SKM-1 treated with dmso at 0.1 percent for 144 hours (cell line): ENCODE results near the gene DELE1.
A peak's percentile ranks its signal among the peaks of the same experiment; 100 is the strongest.

Experiments
- DNase-seq: peaks from one replicate; lab custom pipeline; 2025; ENCODE audit not compliant: unreplicated experiment; lab: John Stamatoyannopoulos, UW

The DELE1 gene, protein sequence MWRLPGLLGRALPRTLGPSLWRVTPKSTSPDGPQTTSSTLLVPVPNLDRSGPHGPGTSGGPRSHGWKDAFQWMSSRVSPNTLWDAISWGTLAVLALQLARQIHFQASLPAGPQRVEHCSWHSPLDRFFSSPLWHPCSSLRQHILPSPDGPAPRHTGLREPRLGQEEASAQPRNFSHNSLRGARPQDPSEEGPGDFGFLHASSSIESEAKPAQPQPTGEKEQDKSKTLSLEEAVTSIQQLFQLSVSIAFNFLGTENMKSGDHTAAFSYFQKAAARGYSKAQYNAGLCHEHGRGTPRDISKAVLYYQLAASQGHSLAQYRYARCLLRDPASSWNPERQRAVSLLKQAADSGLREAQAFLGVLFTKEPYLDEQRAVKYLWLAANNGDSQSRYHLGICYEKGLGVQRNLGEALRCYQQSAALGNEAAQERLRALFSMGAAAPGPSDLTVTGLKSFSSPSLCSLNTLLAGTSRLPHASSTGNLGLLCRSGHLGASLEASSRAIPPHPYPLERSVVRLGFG

DNA sequence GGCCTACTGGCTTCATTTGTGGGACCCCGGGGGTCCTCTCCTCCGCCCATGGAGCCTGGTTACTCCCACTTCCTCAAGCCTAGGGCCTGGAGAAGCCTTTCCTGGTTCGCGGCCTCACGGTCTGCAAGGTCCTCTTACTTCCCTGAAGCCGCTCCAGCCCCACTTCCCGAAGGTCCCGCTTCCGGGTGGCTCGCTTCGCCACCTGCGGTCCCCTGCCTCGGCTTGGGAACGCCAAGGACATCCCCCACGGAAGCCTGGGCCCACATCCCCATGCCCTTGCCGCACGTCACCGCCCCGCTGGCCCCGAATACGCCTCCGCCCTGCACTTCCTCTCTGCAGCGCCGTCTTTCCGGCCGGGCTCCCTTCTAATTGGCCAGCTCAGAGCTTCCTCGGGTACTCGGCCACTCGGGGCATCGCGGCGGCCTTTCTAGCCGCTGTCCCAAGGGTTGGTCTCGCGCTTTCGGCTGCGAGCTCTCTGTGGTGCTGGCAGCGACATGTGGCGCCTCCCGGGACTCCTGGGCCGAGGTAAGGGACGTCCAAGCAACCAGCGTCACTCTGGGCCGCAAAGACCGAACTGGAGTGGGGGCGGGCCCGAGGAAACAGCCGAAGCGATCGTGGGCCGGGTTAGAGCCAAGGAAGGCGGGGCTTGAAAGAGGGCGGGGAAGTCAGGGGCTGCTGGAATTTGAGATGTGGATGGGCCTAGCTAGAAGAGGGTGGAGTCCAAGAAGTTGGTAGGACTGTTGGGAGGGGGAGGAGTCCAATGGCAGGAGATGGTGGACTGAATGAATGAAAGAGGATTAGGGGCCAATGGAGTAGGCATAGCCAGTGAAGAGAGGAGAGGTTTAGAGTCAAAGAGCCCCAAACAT is at the start of gene DELE1:
Gene DELE1, plus strand, starts transcription at position 424 of the 866 bp plus-strand sequence. Its CDS starts 71 bp downstream, at position 495.
- peak; percentile 89 for DNase-seq

DNA sequence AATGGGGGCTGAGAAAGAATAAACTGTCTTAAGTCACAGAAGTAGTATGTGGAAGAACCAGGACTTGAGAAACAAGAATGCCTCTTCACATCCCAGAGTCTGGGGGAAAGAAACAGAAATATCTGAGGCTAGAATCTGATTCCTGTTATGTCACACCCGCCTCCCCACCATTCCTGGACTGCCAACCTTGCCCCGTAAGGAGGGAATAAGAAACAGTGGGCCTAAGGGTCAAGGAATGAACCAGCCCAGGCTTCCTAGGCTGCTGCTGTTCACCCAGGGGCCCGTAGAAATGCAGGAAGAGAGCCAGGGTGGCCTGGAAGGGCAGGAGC is 49.8 kb upstream of the DELE1 start:
- DNase-seq = no peak

DNA sequence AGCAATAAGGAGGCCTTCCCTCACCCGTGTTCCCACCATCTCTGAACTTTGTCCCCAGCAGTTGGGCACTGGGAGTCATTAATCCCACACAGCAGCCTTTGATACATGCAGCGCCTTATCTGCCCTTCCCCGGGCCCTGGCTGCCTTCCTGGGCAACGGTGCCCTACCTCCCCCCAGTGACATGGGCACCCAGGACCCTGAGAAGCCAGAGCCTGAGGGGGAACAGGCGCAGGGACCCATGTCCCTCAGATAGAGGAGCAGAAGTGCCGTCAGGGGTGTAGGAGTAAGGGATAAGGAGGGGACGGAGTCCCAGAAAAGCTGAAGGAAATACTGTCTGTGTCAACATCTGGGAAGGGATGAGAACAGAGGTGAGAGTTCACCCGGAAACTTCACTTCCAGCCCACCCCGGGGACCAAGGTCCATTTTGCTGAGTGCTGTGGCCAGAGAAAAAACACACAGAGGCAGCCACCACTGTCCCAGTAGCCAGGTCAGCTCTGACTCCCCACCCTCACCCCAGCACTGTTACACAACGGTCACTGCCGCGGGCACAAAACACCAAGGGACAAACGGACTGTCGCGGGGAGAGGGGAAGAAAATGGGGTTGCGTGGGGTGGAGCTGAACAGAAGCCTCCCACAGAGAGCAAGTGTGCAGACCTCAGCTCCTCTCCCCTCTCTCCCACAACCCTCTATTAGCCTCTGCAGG is 49.3 kb upstream of the DELE1 start:
- DNase-seq = no peak

DNA sequence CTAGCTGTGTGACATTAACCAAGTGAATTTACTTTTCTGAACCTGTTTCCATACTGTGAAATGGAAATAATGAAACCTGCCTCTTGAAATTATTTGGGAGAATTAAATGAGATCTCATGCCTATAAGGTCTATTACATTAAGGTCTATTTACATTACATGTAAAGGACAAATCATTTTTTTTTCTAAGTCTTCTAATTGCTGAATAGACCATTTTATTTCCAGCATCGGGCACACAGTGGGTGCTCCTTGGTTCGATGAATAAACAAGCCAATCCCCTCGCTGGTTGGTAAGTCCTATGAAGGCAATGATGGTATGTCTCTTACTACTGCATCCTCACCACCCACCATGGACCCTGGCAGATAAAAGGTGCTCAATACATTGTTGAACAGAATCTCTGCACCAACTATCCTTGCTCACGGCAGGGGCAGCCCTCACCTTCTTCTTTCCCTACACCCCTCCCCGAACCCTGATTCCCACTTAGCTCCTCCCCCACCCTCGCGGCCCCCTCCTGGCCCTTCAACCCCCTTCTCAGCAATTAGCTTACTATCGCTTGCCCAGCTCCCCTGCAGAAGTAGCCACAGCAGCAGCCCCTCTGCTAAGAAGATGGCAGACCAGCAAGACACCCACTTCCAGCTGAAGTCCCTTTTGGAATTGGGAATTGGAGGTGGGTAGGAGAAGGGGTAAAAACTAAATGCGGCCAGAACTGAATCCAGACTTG is 48.5 kb upstream of the DELE1 start:
- DNase-seq = no peak

DNA sequence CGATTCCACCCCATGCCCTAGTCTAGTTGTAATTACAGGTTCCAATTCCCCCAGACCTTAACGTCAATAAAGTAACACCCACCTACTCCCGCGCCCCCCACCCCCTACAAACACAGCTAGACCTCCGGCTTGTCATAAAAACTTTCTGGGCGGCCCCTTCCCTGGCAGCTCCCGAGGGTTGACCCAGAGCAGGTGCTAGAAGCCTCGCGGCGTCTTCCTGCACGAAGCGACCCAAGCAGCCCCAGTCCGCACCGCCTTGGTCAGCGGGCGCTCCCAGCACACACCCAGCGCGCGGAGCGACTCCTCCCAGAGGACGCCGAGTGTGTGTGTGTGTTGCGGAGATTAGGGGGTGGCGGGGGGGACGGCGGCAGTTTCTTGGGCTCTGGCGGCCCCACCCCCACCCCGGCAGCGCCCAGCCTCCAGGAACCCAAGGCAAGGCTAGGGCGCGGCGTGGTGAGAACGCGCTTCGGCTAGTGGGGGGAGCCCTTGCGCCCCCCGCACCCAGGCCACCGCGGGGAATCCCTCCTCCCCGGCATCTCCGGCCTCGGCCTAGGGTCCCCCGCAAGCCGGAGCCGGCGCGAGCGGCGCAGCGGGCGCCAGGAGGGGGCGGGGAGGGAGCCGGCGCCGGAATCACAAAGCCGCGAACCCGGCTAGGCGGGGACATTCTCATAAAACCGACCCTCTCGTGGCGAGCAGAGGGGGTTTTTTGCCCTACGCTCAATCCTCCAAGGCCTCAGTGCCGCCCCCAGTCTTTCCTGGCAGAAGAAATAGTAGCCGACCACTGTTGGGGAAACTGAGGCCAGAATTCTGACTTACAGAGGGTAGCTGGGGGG is 47.7 kb upstream of the DELE1 start:
- DNase-seq = no peak

DNA sequence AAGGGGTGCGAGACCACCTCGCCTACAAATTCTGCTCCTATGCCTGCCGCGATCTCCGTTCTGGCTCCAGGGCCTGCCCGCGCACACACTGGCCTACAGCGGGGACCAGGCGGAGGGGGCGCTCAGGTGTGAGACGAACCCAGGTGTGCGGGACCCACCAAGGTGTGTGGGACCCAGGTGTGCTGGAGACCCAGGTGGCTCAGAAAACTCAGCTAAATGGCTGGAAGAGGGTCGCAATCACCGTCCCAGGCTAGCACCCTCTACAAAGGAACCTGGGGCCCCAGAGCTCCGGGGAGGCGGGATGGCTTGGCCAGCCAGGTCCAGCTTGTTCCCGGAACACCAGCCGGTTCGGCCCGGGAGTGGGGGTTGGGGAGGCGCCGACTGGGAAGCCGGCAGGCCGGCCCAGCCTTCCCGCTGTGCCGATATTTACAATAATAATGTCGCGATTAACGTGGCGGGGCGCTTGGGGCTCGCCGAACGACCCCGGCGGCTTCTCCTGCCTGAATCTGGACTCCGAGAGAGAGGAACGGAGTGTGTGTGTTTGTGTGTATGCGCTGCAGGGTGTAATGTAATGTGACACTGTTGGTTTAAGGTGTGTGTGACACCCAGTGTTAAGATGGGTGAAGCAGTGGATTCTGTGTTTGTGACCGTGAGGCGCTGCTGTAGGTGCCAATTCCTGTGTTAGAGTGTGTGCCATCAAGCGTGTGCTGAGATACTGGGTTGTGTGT is 46.9 kb upstream of the DELE1 start:
- no peak for DNase-seq

DNA sequence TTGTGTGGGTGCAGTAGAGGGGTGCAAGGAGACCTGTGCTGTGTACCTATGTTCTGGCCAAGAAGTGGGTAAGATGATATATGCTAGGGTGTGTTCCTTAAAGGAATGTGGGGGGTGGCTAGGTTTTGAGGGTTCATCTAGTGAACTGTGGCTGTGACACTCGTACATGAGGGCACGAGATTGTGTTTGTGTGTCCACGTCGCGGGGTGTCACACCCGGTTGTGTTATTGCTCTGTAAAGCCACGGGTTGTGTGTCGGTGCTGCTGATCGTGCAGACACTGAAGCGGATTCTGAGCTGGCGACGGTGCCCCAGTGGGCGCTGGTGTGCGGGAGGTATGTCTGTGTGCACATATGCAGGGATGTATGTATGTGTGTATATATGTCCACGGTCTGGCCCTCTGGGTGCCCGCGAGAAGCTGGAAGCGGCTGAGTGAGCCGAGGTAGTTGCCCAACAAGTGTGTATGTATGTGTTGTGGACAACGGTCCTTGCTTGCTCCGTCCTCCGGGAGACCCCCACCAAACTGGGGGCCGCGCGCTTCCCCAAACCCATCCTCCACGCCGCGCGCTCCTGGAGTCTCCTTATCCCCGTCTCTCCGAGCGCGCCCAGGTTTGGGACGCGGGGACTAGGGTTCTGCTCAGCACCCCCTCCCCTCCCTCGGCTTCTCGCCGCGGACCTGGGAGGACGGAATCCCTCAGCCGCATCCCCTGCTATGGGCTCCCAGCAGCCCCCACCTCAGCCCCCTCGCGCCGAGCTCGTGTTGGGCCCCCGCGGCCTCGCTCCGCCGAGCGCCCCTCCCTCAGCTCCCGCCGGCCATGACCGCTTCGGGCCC is 46.1 kb upstream of the DELE1 start:
- DNase-seq = no peak

DNA sequence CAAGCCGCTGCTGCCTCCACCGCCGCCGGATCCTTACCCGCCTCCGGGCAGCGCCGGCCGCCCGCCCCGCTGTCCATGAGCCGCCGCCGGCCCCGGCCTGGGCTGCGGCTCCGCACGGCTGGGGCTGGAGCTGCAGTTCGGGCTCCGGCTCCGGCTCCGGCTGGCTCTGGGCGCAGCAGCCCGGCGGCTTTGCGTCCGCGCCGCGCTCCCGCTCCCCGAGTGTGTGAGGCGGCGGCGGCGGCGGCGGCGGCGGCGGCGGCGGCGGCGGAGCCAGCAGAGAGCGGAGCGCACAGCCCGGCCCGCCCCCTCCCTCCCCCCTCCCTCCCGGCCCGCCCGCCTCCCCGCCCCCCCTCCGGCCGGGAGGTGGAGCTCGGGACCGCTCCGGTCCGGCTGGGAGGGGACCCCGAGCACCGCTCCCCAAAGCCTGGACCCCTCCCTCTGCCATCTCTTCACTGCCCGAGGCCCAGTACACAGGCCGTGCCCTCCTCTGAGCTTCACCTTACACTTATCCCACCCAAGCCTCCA is 45.4 kb upstream of the DELE1 start, which contains the start of gene PCDH1:
Gene PCDH1, minus strand, starts transcription at position 225 of the 525 bp plus-strand sequence. Its CDS starts 148 bp downstream, at position 77.
- DNase-seq = no peak

DNA sequence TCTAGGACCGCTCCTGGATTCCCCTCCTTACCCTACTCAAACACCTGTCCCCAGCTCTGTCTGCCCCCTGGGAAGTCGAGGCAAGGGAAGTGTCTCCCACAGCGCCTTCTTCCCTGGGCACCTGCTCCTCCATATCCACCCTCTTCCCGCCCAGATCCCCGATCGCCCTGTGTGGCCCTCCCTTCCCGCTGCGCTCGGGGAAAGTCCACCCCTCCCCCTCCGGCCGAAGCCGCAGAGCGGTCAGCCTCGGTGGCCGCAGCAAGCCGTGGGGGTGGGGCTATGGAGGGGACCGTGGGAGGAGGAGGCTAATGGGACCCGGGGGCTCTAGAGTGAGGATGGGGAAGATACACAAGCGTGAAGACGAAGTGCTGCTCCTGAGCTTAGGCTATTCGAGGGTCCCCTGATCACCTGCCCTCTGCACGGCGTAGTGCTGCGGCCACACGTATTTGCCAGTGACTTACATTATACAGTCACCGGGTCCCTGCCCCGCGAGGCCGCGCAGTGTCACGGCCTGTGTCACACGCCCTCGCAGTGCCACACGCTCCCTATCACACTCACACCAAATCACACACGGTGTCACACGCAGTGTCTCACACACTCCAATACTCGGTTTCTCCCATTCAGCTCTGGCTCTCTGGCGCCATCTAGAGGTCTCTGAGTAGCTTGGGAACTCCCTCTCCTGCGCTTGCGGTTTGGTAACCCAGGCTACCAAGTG is 44.8 kb upstream of the DELE1 start:
- peak; percentile 72 for DNase-seq

DNA sequence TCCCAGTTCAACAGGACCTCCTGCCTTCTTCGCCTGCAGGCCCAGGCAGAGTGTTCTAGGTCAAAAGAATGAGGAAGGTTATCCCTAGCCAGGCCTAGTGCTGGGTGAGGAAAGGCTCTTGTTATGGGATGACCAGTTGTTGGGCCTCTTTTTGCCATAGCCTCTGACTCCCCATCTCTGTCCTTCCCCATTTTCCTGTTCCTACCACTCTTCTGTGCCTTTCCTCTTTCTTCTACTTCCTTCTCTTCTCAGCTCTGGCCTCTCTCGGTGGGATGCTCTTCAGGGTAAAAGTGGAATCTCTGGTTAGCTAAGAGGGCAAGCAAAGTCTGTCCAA is 44.3 kb upstream of the DELE1 start:
- DNase-seq = no peak

DNA sequence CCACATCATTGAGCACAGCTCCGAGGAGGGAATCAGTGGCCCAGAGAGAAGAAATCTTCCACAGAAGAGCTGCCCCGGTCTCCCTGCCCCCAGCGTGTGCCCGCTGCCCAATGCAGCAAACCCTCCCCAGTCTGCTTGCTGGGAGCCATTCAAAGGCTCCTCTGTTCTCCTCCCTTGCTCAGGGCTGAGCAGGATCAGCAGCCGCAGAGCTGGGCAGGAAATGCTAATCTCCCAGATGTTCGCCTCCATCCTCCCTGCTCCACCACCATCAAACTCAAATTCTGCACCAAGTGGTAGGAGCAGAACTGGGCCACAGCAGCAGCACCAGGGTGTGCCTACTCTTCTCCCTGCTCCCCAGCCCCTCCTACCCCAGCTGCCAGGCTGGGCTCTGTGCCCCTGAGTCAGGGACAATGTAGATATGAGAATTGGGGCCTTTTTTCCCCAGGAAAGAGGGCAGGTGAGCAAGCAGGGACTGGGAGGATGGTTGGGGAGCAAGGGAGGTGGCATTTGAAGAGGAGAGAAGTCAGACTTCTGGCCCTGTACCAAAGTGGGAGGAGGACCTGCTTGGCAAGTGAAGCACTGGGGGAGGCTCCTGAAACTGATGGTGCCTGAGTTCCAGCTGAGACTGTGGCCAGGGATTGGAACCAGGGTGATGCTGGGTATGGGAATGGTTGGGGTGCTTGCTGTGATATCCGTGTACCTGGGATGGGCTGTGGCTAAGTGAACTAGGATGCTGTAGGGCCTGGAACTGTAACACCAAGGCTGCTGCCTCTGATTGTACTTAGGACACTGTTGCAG is 43.5 kb upstream of the DELE1 start:
- DNase-seq = no peak

DNA sequence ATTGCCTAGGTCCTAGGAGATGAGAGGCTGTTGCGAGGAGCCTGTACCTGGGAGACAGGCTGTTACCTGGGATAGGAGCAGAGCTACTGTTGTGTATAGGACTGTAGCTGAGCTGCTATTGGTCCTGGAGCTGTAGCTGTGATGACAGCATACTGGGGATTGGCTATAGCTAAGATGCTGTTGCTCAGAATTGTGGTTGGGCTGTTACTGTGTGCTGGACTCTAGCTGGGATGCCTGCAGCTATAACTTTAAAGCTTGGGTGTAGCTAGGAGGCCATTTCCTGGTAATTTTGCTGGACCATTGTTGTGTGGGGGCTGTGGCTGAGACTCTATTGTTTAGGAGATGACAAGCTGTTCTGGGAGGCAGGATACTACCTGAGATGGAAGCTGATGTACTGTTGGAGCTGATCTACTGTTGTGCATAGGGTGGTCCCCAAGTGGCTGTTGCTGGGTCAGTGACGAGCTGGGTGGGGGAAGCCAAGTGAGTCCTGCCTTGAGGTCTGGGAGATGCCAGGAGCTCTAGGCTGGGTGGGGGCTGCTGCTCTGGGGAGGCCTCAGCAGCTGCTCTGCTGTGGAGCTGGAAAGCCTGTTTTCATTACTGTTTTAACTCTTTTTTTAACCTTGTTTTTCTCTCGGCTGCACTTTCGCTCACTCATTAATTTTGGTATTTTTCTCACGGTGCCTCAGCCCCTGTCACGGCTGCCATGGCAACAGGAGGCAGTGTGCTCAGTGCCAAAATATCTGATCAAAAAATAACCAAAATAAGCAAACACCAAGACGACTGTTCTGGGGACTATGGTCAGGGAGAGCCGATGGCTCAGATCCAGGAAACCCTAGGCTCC is 42.5 kb upstream of the DELE1 start:
- no peak for DNase-seq

DNA sequence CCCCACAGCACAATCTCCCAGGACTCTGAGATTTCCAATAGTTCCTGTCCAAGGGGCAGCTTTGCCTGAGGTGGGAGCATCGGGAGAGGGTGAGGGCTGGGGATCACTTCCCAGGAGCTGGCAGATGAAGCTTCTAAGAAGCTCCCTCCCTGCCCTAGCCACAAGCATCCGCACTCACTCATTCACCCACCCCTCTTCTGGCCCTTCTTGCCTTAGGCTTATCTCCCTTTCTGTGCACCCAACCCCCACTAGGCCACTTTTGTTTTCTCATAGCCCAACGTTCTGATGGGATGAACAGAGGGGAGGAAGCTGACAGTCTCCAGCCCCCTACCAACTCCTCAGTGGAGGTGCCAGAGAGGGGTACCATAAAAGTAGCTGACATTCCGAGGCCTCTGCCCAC is 41.8 kb upstream of the DELE1 start:
- no peak for DNase-seq

DNA sequence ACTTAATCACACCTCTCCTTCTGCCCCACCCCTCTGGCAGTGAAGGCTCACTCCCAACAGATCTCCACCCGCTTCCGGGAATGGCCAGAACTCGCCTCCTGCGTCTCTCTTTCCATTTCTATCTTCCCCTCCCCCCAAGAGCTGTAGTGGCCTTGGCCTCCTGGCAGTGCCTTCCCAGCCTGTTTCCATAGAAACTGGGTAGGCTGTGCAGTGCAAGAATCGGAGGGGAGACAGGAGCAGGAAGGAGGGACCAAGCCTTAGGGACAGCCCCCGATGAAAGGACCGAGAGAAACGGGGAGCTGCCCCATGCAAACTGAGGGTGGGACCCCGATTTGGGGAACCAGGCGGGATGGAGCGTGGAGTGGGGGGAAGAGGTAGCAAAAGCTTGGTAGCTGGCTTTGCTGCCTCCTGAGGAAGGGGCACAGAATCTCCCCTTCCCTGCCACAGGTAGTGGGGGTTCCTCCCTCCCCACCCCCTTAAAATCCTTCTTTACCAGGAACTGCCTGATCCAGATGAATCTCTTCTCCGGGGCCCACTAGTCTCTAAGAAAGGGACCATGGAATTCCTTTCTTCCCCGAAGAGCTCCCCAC is 41.0 kb upstream of the DELE1 start:
- no peak for DNase-seq

DNA sequence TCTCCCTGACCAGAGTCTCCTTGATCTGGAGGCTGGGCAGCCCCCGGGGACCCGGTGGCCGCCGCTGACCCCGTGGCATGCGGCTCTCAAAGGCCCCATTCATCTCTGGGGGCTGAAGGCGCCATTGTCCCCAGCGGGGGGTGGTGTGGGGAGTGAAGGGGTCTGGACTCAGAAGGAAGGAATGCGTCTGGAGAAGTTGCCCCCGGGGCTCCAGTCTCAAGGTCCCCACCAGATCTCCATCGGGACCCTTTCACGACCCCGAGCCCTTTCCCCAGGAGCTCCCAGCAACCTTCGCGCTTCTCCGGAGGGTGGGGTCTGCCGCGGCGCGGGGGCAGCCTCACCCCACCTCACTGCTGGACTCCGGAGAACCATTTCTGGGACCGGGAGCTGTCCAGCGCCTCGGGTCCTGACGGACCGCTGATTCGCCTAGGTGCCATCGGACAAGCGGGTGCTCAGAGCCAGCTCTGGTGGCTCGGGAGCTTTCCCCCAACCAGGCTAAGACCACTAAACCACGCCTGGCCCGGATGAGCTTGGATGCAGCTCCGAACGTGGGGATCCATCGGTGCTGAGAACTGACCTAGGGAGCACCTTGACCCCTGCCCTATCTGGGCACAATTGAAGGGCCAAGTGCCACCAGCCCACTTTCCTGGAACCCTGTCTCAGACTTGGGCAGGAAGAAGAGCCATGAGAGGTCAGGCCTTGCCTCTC is 40.3 kb upstream of the DELE1 start:
- no peak for DNase-seq
